22Rv1 (cell line): ENCODE data around the gene PFDN2.

Experiments used
- CTCF ChIP-seq: fragments of 450-650 bp; IDR thresholded peaks from 2 replicates; pipeline ENCODE4 v1.5.1; 2017; ENCODE audit warnings: mild to moderate bottlenecking
- ZFX ChIP-seq: fragments of 450-650 bp; IDR thresholded peaks from 2 replicates; pipeline ENCODE4 v1.6.1; 2017; ENCODE audit warnings: antibody characterized with exemption, borderline replicate concordance

GRCh38 chr1:161083748-161084596 is 33.9 kb downstream of the PFDN2 start:
- no peak for TF ChIP-seq CTCF
- TF ChIP-seq ZFX = no peak
